RWPE2 (cell line): ENCODE results near the gene UBR7.

Source experiments
- ATAC-seq: fragments of 200-7000 bp; cut with Tn5 transposase; 3 replicates; pipeline ENCODE4 v1.9.1; 2021; ENCODE audit warnings: low read depth
- DNase-seq: peaks from one replicate; pipeline ENCODE4 v3.0.0-alpha.2; 2020; ENCODE audit warnings: low spot score
- H3K27ac ChIP-seq: fragments of 450-650 bp; 2 replicates; pipeline ENCODE4 v1.5.1; 2017; ENCODE audit warnings: mild to moderate bottlenecking; ENCODE audit not compliant: poor library complexity, severe bottlenecking
- H3K27me3 ChIP-seq: fragments of 250-450 bp; sonication (Bioruptor Pico); 2 replicates; pipeline ENCODE4 v1.5.1; 2021; ENCODE audit warnings: mild to moderate bottlenecking, moderate library complexity; ENCODE audit not compliant: insufficient read depth, poor library complexity, severe bottlenecking
- H3K36me3 ChIP-seq: fragments of 250-450 bp; sonication (Bioruptor Pico); 2 replicates; pipeline ENCODE4 v1.5.1; 2020; ENCODE audit warnings: low read depth, mild to moderate bottlenecking, moderate library complexity
- H3K4me1 ChIP-seq: fragments of 250-450 bp; sonication (Bioruptor Pico); 2 replicates; pipeline ENCODE4 v1.5.1; 2021; ENCODE audit warnings: mild to moderate bottlenecking, moderate library complexity; ENCODE audit not compliant: insufficient read depth, poor library complexity, severe bottlenecking
- H3K4me3 ChIP-seq: fragments of 250-450 bp; sonication (Bioruptor Pico); 2 replicates; pipeline ENCODE4 v1.5.1; 2021; ENCODE audit warnings: mild to moderate bottlenecking, moderate library complexity; ENCODE audit not compliant: severe bottlenecking
- H3K9me3 ChIP-seq: fragments of 250-450 bp; sonication (Bioruptor Pico); 2 replicates; pipeline ENCODE4 v1.5.1; 2021; ENCODE audit warnings: mild to moderate bottlenecking, moderate library complexity; ENCODE audit not compliant: severe bottlenecking
- TF ChIP-seq, protein P1 (sequence below): fragments of 450-650 bp; IDR thresholded peaks from one replicate; pipeline ENCODE4 v1.5.1; 2017; ENCODE audit warnings: mild to moderate bottlenecking, moderate library complexity; ENCODE audit not compliant: poor library complexity, severe bottlenecking

The UBR7 gene

DNA sequence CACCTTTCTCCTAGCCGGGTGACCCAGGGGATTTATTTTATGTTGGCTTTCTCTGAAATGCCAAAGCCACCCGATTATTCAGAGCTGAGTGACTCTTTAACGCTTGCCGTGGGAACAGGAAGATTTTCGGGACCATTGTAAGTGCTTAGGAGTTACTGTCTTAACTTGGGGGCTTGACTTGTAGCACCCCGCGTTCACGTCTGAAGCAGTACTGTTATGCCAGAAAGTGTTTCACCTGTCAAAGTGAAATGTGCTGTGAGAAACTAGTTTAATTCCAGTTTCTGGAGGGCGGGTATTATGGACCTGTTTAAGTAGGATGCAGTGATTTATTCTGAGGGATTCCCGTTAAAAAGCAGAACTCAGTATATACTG, 21.7 kb upstream of the UBR7 start:
- DNase-seq (no peak), ATAC-seq (no peak; the same call in 2 of the 3 replicates)
- peaks cover 52% of the 10 kb centered on the region for H3K36me3 ChIP-seq
- TF ChIP-seq, protein P1, sequence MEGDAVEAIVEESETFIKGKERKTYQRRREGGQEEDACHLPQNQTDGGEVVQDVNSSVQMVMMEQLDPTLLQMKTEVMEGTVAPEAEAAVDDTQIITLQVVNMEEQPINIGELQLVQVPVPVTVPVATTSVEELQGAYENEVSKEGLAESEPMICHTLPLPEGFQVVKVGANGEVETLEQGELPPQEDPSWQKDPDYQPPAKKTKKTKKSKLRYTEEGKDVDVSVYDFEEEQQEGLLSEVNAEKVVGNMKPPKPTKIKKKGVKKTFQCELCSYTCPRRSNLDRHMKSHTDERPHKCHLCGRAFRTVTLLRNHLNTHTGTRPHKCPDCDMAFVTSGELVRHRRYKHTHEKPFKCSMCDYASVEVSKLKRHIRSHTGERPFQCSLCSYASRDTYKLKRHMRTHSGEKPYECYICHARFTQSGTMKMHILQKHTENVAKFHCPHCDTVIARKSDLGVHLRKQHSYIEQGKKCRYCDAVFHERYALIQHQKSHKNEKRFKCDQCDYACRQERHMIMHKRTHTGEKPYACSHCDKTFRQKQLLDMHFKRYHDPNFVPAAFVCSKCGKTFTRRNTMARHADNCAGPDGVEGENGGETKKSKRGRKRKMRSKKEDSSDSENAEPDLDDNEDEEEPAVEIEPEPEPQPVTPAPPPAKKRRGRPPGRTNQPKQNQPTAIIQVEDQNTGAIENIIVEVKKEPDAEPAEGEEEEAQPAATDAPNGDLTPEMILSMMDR: no peak
- H3K27me3 ChIP-seq: no peaks in the 10 kb centered on the region
- H3K9me3 ChIP-seq: no peaks in the 10 kb centered on the region
- H3K27ac ChIP-seq: peak overlapping the region; percentile 83
- peaks cover 17% of the 10 kb centered on the region for H3K4me1 ChIP-seq
- peak overlapping the region; percentile 75 for H3K4me3 ChIP-seq

DNA sequence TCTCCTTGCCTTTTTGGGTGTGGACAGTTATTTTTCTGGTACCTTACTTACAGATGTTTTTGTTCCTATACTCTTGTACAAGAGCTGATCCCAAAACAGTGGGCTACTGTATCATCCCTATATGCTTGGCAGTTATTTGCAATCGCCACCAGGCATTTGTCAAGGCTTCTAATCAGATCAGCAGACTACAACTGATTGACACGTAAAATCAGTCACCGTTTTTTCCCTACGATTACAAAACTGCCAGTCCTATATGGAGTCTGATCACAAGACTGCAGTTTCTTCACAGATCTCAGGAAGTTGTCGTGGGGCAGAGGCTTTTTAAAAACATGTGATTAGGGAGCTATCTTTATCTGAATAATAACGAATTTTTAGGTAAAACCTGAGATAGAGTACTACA, 20.6 kb upstream of the UBR7 start:
- Histone ChIP-seq H3K4me1 (peaks cover 17% of the 10 kb centered on the region), H3K27me3 (no peaks in the 10 kb centered on the region), H3K4me3 (no peak overlapping the region), H3K9me3 (no peaks in the 10 kb centered on the region), H3K27ac (peak overlapping the region; percentile 83), H3K36me3 (peaks cover 52% of the 10 kb centered on the region)
- TF ChIP-seq, protein P1: no peak
- no peak for ATAC-seq
- DNase-seq: no peak

DNA sequence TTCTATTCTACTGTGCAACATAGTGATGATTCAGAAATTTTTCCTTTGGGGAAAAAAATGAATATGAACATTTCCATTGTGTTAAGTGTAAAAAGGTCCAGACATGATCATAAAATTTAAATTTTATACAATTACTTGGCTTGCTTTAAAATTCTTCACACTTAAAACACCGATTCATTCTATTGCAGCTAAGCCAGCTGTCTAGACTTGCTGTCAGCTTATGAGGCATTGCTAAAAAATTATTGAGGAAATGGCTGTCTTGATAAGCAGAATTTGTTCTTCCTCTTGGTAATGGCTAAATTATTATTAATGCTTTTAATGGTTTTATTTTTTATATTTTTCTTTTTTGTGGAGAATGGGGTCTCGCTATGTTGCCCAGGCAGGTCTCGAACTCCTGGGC, 20.1 kb upstream of the UBR7 start:
- Histone ChIP-seq H3K27me3 (no peaks in the 10 kb centered on the region), H3K9me3 (no peaks in the 10 kb centered on the region), H3K4me1 (peaks cover 17% of the 10 kb centered on the region), H3K27ac (peak overlapping the region; percentile 83), H3K4me3 (no peak overlapping the region), H3K36me3 (peaks cover 50% of the 10 kb centered on the region)
- TF ChIP-seq, protein P1: no peak
- ATAC-seq (no peak), DNase-seq (no peak)

DNA sequence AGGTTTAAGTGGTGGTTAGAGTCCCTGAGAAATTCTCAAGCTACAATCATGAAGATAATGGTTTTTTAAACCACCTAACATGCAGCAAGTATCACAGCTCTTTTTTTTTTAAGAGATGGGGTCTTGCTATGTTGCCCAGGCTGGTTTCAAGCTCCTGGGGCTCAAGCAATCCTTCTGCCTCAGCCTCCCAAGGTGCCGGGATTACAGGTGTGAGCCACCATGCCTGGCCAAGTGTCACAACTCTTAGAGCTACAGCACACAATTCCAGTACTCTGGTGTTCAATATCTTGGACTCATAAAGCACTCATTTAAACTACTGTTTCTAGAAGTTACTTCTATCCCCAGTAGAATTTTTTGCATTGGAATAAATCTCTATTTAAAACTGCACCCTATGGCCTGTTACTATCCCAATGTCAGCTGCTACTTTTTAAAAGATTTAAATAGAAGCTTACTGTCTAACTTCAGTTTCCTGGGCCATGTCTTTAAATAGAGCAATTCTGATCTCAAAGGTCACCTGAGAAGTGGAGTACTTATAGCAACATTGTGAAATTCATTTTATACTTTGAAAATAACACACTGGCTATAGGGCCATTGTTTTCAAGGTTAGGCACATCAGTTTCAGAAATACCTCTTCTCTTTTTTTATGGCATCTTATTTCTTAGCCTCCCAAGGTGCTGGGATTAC, 11.6 kb upstream of the UBR7 start:
- Histone ChIP-seq H3K27ac (no peak overlapping the region), H3K27me3 (no peaks in the 10 kb centered on the region), H3K9me3 (no peaks in the 10 kb centered on the region), H3K4me1 (peaks cover 11% of the 10 kb centered on the region), H3K36me3 (no peaks in the 10 kb centered on the region), H3K4me3 (no peak overlapping the region)
- ATAC-seq: no peak
- TF ChIP-seq, protein P1: no peak
- no peak for DNase-seq

DNA sequence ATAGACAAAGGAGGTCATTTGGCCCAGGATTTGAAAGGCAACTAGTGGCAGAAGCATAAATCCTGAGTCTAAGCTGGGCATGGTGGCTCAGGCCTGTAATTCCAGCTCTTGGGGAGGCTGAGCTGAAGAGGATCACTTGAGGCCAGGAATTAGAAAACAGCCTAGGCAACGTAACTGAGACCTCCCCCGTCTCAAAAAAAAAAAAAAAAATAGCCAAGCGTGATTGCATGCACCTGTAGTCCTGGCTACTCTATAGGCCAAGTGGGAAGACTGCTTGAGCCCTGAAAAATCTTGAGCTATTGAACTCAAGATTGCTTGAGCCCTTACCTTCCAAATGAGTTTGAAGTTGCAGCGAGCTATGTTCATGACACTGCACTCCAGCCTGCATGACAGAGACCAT, 8.0 kb upstream of the UBR7 start:
- DNase-seq (no peak), ATAC-seq (no peak)
- Histone ChIP-seq H3K27ac (no peak overlapping the region), H3K27me3 (no peaks in the 10 kb centered on the region), H3K36me3 (peaks cover 4% of the 10 kb centered on the region; the same call in 1 of the 2 replicates), H3K9me3 (no peaks in the 10 kb centered on the region), H3K4me3 (no peak overlapping the region), H3K4me1 (no peaks in the 10 kb centered on the region)
- TF ChIP-seq, protein P1: no peak
